ENCODE measurements around the gene PAX5. TPM values are rescaled to one million over a fixed set of nuclear protein-coding genes. Genes with fewer than 3 reads are reported as not detected.

PAX5 gene
- total RNA-seq, 4 donors from 2014 or later = 0.55 TPM; not detected in 3

DNA sequence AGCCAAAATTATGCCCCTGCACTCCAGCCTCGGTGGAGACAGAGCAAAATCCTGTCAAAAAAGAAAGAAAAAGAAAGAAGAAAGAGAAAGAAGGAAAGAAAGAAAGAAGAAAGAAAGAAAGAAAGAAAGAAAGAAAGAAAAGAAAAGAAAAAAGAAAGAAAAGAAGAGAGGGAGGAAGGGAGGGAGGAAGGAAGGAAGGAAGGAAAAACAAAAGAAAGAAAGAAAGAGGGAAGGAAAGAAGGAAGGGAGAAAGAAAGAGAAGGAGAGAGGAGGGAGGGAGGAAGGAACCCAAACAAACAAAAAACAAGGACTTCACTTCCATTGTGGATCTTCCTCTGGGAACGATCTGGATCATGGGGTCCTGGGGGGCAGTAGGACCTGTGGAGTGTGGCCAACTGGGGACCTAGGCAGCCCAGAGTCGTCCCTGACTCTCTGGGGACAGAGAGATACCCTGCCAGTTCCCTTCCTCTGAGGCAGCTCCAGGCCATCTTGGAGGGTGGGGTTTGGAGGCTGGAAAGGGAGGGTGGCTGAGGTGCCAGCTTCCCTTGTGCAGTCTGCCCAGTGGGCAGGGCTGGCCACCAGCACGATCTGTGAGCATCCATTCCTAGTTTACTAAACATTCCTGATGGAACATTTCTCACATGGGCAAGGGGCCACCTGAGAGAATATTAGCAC, 216.8 kb downstream of the PAX5 start:
- Histone ChIP-seq H3K36me3 (no peaks in the 10 kb centered on the region), H3K27ac (no peak overlapping the region), H3K9me3 (no peaks in the 10 kb centered on the region), H3K4me1 (no peaks in the 10 kb centered on the region), H3K4me3 (no peak overlapping the region), H3K27me3 (no peaks in the 10 kb centered on the region)
- intact Hi-C loops (cut with DNase I; ENCODE audit: low total_unique reads) = no loop called here
- TF ChIP-seq, protein P1, sequence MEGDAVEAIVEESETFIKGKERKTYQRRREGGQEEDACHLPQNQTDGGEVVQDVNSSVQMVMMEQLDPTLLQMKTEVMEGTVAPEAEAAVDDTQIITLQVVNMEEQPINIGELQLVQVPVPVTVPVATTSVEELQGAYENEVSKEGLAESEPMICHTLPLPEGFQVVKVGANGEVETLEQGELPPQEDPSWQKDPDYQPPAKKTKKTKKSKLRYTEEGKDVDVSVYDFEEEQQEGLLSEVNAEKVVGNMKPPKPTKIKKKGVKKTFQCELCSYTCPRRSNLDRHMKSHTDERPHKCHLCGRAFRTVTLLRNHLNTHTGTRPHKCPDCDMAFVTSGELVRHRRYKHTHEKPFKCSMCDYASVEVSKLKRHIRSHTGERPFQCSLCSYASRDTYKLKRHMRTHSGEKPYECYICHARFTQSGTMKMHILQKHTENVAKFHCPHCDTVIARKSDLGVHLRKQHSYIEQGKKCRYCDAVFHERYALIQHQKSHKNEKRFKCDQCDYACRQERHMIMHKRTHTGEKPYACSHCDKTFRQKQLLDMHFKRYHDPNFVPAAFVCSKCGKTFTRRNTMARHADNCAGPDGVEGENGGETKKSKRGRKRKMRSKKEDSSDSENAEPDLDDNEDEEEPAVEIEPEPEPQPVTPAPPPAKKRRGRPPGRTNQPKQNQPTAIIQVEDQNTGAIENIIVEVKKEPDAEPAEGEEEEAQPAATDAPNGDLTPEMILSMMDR (IDR thresholded peaks at IDR 0.05) = no peak
- DNase-seq = no peak

DNA sequence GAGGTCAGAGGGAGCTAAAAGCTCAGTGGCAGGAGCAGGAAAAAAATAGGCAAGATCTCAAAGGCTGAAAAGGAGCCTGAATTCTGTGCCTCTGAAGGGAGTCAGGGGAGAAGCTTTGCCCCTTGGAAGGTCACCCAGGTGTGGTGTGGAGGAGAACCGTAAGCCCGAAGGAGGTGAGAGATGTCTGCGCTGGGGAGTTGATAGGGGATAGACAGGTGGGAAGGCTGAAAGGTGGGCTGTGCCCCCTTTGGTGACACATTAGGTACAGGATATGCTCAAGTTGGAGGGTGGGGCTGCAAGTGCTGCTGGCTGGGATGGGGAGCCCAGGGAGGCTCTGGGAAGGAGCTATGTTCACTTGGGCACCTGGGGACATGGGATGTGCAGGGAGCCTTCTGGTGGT, 217.7 kb downstream of the PAX5 start:
- H3K4me3 ChIP-seq = no peak overlapping the region
- H3K4me1 ChIP-seq = no peaks in the 10 kb centered on the region
- no peak for TF ChIP-seq POLR2A (IDR thresholded peaks at IDR 0.05)
- TF ChIP-seq, protein P1 (IDR thresholded peaks at IDR 0.05) = no peak
- H3K27ac ChIP-seq = no peak overlapping the region
- no peak for DNase-seq
- H3K9me3 ChIP-seq = no peaks in the 10 kb centered on the region
- H3K36me3 ChIP-seq = no peaks in the 10 kb centered on the region
- intact Hi-C loops (cut with DNase I; ENCODE audit: low total_unique reads) = no loop called here
- no peaks in the 10 kb centered on the region for H3K27me3 ChIP-seq

DNA sequence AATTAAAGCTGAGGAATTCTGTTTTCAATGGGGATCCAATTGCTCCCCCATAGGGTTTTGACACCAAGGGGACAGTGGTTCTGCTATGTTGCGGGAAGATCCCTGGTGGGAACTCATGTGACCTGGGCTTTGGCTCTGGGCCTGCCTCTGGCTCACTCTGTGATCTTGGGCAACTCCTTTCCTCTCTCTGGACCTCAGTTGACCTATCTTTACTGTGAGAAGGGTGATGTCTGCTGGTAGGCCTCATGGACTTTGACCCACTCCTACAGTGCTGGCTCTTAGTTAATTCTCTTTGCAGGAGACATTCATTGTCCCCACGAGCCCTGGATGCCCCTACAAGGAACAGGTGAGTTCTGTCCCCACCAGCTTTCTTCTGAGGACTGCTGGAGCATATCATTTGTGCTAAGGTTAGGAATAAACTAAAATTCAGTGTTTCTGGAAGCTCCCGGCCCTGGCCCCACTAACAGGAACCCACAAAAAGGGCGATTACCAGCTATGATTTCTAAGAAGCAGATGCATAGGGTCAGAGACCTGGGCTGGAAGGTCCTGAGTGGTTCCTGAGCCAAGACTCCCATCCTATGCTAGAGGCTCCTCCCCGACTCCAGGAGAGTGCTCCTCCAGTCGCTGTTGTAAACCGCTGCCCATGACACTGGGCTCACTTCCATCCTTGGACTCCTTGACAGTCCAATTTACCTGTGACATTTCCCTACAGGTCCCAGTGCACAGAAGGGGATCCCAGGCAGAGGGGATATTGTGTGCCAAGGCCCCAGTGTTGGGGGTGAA, 218.3 kb downstream of the PAX5 start:
- H3K4me1 ChIP-seq = no peaks in the 10 kb centered on the region
- TF ChIP-seq, protein P1 (IDR thresholded peaks at IDR 0.05) = no peak
- no peak for TF ChIP-seq POLR2A (IDR thresholded peaks at IDR 0.05)
- H3K4me3 ChIP-seq = no peak overlapping the region
- no peaks in the 10 kb centered on the region for H3K9me3 ChIP-seq
- H3K27me3 ChIP-seq = no peaks in the 10 kb centered on the region
- no peak overlapping the region for H3K27ac ChIP-seq
- DNase-seq = no peak
- intact Hi-C loops (cut with DNase I; ENCODE audit: low total_unique reads) = no loop called here
- no peaks in the 10 kb centered on the region for H3K36me3 ChIP-seq

DNA sequence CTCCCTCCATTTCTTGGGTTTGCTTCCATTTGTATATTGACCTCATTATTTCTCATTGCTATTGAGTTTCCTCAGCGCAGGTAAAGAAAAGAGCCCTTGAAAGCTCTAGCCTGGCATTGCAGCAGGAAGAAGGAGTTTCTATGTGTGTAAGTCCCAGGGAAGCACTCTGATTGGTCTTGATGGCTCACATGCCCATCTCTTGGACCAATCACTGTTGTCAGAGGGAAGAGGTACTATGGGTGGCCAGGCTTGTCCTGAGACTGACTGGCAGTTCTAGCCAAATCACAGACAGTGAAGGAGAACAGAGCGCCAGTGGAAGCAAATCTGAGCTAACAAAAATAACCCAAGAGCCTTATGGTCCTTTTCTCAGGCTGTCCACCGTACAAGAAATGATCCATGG, 219.0 kb downstream of the PAX5 start:
- Histone ChIP-seq H3K4me1 (no peaks in the 10 kb centered on the region), H3K9me3 (no peaks in the 10 kb centered on the region), H3K27ac (no peak overlapping the region), H3K27me3 (no peaks in the 10 kb centered on the region), H3K4me3 (no peak overlapping the region), H3K36me3 (no peaks in the 10 kb centered on the region)
- DNase-seq = no peak
- TF ChIP-seq, protein P1 (IDR thresholded peaks at IDR 0.05) = no peak
- TF ChIP-seq POLR2A (IDR thresholded peaks at IDR 0.05) = no peak
- intact Hi-C loops (cut with DNase I; ENCODE audit: low total_unique reads) = no loop called here

DNA sequence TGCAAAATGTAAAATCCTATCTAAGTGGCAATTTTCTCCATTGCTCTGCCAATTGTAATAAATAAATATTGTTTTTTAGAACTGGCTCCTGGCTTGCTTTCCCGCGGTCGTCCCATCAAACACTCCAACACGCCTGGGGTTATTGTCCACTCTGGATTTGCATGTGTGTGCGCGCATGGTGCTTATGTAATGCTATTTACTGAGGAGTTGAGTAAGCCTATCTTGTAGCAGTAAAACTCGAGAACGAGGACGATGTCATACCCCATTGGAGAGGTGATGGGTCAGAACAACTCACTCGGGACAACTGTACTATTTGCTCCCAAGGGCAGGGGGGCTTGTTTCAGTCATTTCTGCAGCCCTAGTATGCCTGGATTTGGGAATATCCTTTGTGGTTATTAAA, 220.9 kb downstream of the PAX5 start:
- H3K9me3 ChIP-seq = no peaks in the 10 kb centered on the region

More for the DNA sequence above, 220.9 kb downstream of the PAX5 start:
- Histone ChIP-seq H3K36me3 (no peaks in the 10 kb centered on the region), H3K4me1 (no peaks in the 10 kb centered on the region), H3K27ac (no peak overlapping the region), H3K4me3 (no peak overlapping the region), H3K27me3 (no peaks in the 10 kb centered on the region)
- TF ChIP-seq, protein P1 (IDR thresholded peaks at IDR 0.05) = no peak
- TF ChIP-seq POLR2A (IDR thresholded peaks at IDR 0.05) = no peak
- intact Hi-C loops (cut with DNase I; ENCODE audit: low total_unique reads) = no loop called here
- DNase-seq = no peak

Data from uterus (tissue), 4 donors.